ENCODE measurements around the gene ZFAND2B. TPM values are rescaled to one million over a fixed set of nuclear protein-coding genes. Genes with fewer than 3 reads are reported as not detected.

ZFAND2B gene
- total RNA-seq, 2 donors from 2014 or later, result 36.9 to 43.3 TPM

DNA sequence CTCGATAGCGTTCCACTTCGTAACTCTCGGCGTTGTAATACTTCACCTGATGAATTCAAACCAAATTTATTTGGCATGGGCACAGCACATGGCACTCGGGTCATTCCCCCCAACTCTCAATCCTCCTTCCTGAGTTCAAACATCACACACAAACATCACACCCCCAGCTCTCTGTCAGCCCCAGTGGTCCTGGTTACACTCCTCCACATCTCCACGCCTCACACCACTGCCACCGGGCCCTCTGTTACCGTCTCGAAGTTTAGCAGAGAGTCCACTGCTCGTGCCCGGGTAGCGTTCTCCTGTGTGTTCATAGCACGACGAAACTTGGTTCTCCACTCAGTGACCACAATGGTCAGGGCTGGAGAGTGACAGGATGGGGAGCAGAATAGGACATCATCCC, 7.6 kb downstream of the ZFAND2B start:
- peak in 1 of 4 donors; percentile 5 for DNase-seq
- no peaks in the 10 kb centered on the region for H3K9me3 ChIP-seq
- peaks cover 0 to 2% of the 10 kb centered on the region in 2 donors for H3K36me3 ChIP-seq (replicated peaks in 1 of 2; ENCODE audit: insufficient read depth in 1 of 2, low read depth in 2 of 2)
- intact Hi-C loops (cut with DNase I), result no loop called here
- H3K4me1 ChIP-seq, result peaks cover 22% of the 10 kb centered on the region
- no peak overlapping the region for H3K27ac ChIP-seq
- TF ChIP-seq POLR2A (IDR thresholded peaks at IDR 0.05), result no peak
- TF ChIP-seq, protein P1, sequence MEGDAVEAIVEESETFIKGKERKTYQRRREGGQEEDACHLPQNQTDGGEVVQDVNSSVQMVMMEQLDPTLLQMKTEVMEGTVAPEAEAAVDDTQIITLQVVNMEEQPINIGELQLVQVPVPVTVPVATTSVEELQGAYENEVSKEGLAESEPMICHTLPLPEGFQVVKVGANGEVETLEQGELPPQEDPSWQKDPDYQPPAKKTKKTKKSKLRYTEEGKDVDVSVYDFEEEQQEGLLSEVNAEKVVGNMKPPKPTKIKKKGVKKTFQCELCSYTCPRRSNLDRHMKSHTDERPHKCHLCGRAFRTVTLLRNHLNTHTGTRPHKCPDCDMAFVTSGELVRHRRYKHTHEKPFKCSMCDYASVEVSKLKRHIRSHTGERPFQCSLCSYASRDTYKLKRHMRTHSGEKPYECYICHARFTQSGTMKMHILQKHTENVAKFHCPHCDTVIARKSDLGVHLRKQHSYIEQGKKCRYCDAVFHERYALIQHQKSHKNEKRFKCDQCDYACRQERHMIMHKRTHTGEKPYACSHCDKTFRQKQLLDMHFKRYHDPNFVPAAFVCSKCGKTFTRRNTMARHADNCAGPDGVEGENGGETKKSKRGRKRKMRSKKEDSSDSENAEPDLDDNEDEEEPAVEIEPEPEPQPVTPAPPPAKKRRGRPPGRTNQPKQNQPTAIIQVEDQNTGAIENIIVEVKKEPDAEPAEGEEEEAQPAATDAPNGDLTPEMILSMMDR (IDR thresholded peaks at IDR 0.05), result no peak
- H3K4me3 ChIP-seq, result no peak overlapping the region
- ATAC-seq, result no peak
- H3K27me3 ChIP-seq, result no peaks in the 10 kb centered on the region
- 94 to 95% methylated on average over 15 of the region's 15 CpGs for WGBS, 2 donors

GRCh38 chr2:219214786-219215185, 8.2 kb downstream of the ZFAND2B start:
- Histone ChIP-seq H3K27me3 (no peaks in the 10 kb centered on the region), H3K9me3 (no peaks in the 10 kb centered on the region), H3K4me1 (peaks cover 28% of the 10 kb centered on the region), H3K4me3 (no peak overlapping the region), H3K27ac (no peak overlapping the region), H3K36me3 (replicated peaks in 1 of 2; ENCODE audit: insufficient read depth in 1 of 2, low read depth in 2 of 2) (peaks cover 0 to 2% of the 10 kb centered on the region in 2 donors)
- ATAC-seq (no peak), DNase-seq (no peak)
- 86 to 89% methylated on average over 6 of the region's 6 CpGs for WGBS, 2 donors
- intact Hi-C loops (cut with DNase I), result no loop called here
- TF ChIP-seq POLR2A (IDR thresholded peaks at IDR 0.05), result no peak
- TF ChIP-seq, protein P1 (IDR thresholded peaks at IDR 0.05), result no peak

DNA sequence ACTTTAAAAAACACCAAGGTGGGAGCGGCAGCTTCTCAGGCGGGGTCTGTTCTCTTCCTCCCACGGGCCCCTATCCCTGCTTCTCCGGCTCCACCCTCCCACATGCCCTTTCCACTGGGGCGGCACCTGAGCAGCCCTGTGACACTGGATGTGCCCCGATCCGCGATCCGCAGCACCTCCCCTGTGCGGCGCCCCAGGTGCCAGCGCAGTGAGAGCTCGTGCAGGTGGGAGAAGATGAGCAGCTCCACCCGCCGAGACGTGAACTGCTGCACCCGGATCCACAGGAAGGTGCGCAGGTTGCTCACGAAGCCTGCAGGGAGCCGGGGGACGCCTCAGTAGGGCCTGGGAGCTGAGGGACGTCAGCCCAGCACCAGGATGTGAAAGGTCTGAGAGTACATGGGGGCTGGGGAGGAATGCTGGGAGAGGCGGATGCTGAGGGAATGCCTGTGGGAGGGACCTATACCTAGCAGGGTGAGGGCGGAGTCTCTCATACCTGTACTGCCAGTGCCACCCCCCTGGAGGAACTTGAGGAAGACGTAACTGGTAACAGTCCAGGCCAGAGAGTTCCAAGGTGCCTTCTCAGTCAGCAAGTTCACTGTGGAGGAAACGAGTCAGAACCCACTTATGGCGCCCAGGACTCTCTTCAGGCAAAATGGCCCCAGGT, 9.4 kb downstream of the ZFAND2B start:
- intact Hi-C loops (cut with DNase I), result no loop called here
- TF ChIP-seq, protein P1 (IDR thresholded peaks at IDR 0.05), result no peak
- TF ChIP-seq POLR2A (IDR thresholded peaks at IDR 0.05), result no peak
- Histone ChIP-seq H3K36me3 (replicated peaks in 1 of 2; ENCODE audit: insufficient read depth in 1 of 2, low read depth in 2 of 2) (peaks cover 0 to 2% of the 10 kb centered on the region in 2 donors), H3K4me1 (peaks cover 31% of the 10 kb centered on the region), H3K27ac (no peak overlapping the region), H3K4me3 (no peak overlapping the region), H3K9me3 (no peaks in the 10 kb centered on the region), H3K27me3 (no peaks in the 10 kb centered on the region)
- 90 to 94% methylated on average over 19 to 27 of the region's 27 CpGs for WGBS, 2 donors
- no peak for ATAC-seq
- DNase-seq, result no peak

GRCh38 chr2:219216535-219216915, 9.9 kb downstream of the ZFAND2B start:
- H3K27me3 ChIP-seq, result no peaks in the 10 kb centered on the region
- 85 to 92% methylated on average over 2 to 6 of the region's 6 CpGs for WGBS, 2 donors
- DNase-seq, result no peak
- H3K9me3 ChIP-seq, result no peaks in the 10 kb centered on the region
- no peak overlapping the region for H3K4me3 ChIP-seq
- no peak for TF ChIP-seq POLR2A (IDR thresholded peaks at IDR 0.05)
- TF ChIP-seq, protein P1 (IDR thresholded peaks at IDR 0.05), result no peak
- peaks cover 0 to 4% of the 10 kb centered on the region in 2 donors for H3K36me3 ChIP-seq (replicated peaks in 1 of 2; ENCODE audit: insufficient read depth in 1 of 2, low read depth in 2 of 2)
- no peak for ATAC-seq
- intact Hi-C loops (cut with DNase I), result no loop called here
- no peak overlapping the region for H3K27ac ChIP-seq
- peaks cover 31% of the 10 kb centered on the region for H3K4me1 ChIP-seq

DNA sequence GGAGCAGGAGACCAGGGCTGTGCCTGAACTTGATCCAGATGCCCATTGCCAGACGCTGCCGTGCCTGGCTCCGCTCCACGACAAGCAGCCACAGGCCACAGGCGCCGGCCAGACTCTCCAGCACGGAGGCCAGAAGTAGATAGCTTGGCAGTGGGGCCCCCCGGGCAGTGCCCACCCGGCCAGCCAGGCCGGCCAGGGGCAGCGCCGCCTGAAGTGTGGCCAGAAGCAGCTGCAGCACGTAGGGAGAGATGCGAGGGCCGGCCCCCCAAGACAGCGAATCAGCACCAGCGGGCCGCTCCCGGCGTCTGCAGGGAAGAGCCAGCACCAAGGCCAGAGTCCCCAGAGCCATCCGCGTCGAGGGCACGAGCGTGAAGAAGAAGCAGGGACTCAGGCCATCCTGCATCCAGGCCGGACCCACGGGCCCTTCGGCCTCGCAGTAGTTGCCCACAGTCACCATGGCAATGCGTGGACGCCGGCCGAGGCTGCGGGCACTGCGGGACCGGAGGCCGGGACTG, 11.7 kb downstream of the ZFAND2B start:
- ATAC-seq (peak; percentile 52), DNase-seq (peak; percentile 66 to 75 (median 71))
- H3K9me3 ChIP-seq, result no peaks in the 10 kb centered on the region
- 0 to 1% methylated on average over 16 to 37 of the region's 37 CpGs for WGBS, 2 donors
- H3K27ac ChIP-seq, result peak overlapping the region; percentile 68 to 92 (median 90)
- peaks cover 3 to 11% of the 10 kb centered on the region in 2 donors for H3K36me3 ChIP-seq (replicated peaks in 1 of 2; ENCODE audit: insufficient read depth in 1 of 2, low read depth in 2 of 2)
- H3K4me3 ChIP-seq, result peak overlapping the region in 1 of 2 donors; percentile 1
- H3K27me3 ChIP-seq, result no peaks in the 10 kb centered on the region
- TF ChIP-seq, protein P1 (IDR thresholded peaks at IDR 0.05), result no peak
- no peak for TF ChIP-seq POLR2A (IDR thresholded peaks at IDR 0.05)
- intact Hi-C loops (cut with DNase I), result no loop called here
- H3K4me1 ChIP-seq, result peaks cover 31% of the 10 kb centered on the region
